ENCODE measurements around the gene SCAF8.

DNA sequence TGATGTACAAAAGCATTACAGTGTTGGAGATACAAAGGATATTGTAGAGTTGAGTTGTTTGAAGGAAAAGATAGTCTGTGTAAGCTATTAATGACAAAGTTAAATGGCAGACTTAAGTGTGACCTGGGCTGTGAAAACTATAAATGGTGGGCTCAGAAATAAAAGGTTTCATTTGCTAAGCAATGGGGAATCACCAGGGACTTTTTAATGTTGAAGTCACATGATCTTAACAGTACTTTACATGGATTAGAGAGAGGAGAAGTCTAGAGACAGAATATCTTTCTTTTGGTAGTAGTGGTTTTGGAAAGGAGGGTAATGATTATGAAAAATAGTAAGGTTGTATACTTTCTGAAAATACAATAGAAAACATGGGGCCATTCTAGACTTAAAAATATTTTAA, 67.1 kb downstream of the SCAF8 start:
- TF ChIP-seq, protein P1, sequence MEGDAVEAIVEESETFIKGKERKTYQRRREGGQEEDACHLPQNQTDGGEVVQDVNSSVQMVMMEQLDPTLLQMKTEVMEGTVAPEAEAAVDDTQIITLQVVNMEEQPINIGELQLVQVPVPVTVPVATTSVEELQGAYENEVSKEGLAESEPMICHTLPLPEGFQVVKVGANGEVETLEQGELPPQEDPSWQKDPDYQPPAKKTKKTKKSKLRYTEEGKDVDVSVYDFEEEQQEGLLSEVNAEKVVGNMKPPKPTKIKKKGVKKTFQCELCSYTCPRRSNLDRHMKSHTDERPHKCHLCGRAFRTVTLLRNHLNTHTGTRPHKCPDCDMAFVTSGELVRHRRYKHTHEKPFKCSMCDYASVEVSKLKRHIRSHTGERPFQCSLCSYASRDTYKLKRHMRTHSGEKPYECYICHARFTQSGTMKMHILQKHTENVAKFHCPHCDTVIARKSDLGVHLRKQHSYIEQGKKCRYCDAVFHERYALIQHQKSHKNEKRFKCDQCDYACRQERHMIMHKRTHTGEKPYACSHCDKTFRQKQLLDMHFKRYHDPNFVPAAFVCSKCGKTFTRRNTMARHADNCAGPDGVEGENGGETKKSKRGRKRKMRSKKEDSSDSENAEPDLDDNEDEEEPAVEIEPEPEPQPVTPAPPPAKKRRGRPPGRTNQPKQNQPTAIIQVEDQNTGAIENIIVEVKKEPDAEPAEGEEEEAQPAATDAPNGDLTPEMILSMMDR (IDR thresholded peaks at IDR 0.05; ENCODE audit: poor library complexity, severe bottlenecking): no peak
- TF ChIP-seq EP300 (conservative IDR thresholded peaks at IDR 0.05; ENCODE audit: poor library complexity, severe bottlenecking) (no peak), EZH2 (IDR thresholded peaks at IDR 0.05; ENCODE audit: borderline replicate concordance, insufficient read depth, low read length, poor library complexity, severe bottlenecking) (no peak), REST (IDR thresholded peaks at IDR 0.05; ENCODE audit: borderline replicate concordance) (no peak), POLR2AphosphoS5 (IDR thresholded peaks at IDR 0.05) (no peak), MXI1 (conservative IDR thresholded peaks at IDR 0.05; ENCODE audit: poor library complexity, severe bottlenecking) (no peak), SMC3 (conservative IDR thresholded peaks at IDR 0.05; ENCODE audit: poor library complexity) (no peak), RAD21 (conservative IDR thresholded peaks at IDR 0.05) (no peak)
